Kidney (tissue), 14 donors: ENCODE results near the gene FAM136A. TPM values are rescaled to one million over a fixed set of nuclear protein-coding genes. Genes with fewer than 3 reads are reported as not detected.

Experiments
- DNase-seq, 5 donors: peaks; one replicate each; pipeline ENCODE4 v3.0.0-alpha.2; 2013 to 2020
- FAIRE-seq: peaks from 2 replicates; lab custom pipeline; 2012; peaks lifted over from hg19 to GRCh38; lab: Jason Lieb, UNC
- H3K27ac ChIP-seq, 2 donors: one replicate each; pipeline ENCODE4 v1.7.0; 2013; ENCODE audit warnings: low read depth in 2 of 2, low read length in 2 of 2, inconsistent platforms in 1 of 2
- H3K27me3 ChIP-seq: one replicate; pipeline ENCODE4 v1.7.1; 2013; ENCODE audit warnings: low read length, inconsistent platforms; ENCODE audit not compliant: control insufficient read depth, insufficient read depth
- H3K36me3 ChIP-seq, 3 donors: one replicate each; pipeline versions ENCODE4 v1.7.0 to v1.7.1; 2013; ENCODE audit warnings: low read length in 3 of 3, control low read depth in 1 of 3, inconsistent platforms in 1 of 3; ENCODE audit not compliant: insufficient read depth in 3 of 3, control insufficient read depth in 2 of 3
- H3K4me1 ChIP-seq, 3 donors: one replicate each; pipeline versions ENCODE4 v1.7.0 to v1.7.1; 2013; ENCODE audit warnings: low read length in 3 of 3, inconsistent platforms in 1 of 3, low read depth in 1 of 3; ENCODE audit not compliant: control insufficient read depth in 2 of 3, insufficient read depth in 2 of 3
- H3K4me3 ChIP-seq, 3 donors: one replicate each; pipeline versions ENCODE4 v1.7.0 to v1.8.1; 2013; ENCODE audit warnings: low read length in 3 of 3, control low read depth in 1 of 3, inconsistent platforms in 1 of 3
- H3K9ac ChIP-seq, 3 donors: one replicate each; pipeline versions ENCODE4 v1.7.0 to v1.7.1; 2013; ENCODE audit warnings: low read length in 3 of 3, control low read depth in 1 of 3, inconsistent platforms in 1 of 3
- H3K9me3 ChIP-seq, 3 donors: one replicate each; pipeline versions ENCODE4 v1.7.0 to v1.7.1; 2013; ENCODE audit warnings: low read length in 3 of 3, control low read depth in 1 of 3, inconsistent platforms in 1 of 3; ENCODE audit not compliant: control insufficient read depth in 2 of 3, insufficient read depth in 1 of 3
- intact Hi-C: fragments of 100-400 bp; cut with DNase I; formaldehyde crosslinking; loops from one replicate; pipeline ENCODE4 v1.11.1; 2022
- polyA plus RNA-seq: library from polyadenylated mRNA; stranded (reverse); fragments of 350-450 nt; fragmentation: Illumina TruSeq; extraction: RNeasy Lipid Tissue Mini Kit (QIAGEN cat#74804); gene quantifications from one replicate; pipeline ENCODE4 v1.2.3, GENCODE V29; 2014; ENCODE audit warnings: low read depth, low replicate concordance; ENCODE audit not compliant: insufficient read depth
- total RNA-seq: library from RNA; stranded (reverse); fragmentation: NEBNext Ultra II Directional; extraction: Animal tissue kit (Norgen Biotek cat#: 25700); gene quantifications from one replicate; pipeline ENCODE4 v1.2.1, GENCODE V29; 2021
- TF ChIP-seq, protein P1 (sequence below): IDR thresholded peaks from 3 replicates; pipeline ENCODE4 v1.5.1; 2012; ENCODE audit warnings: mild to moderate bottlenecking, moderate library complexity, borderline replicate concordance; ENCODE audit not compliant: insufficient read depth; ENCODE audit errors: extremely low read depth
- donor health status: control.
- donor health status: control.
- donor health status: control.
- donor health status: control.
- donor health status: control.
- donor health status: DM: yes; HTN: yes; CAD: no.
- donor health status: Normal renal cell carcinoma (clear cell type).

FAM136A gene
- total and polyA plus RNA-seq, 2 donors from 2014 or later: 27.0 to 41.9 TPM

GRCh38 chr2:70314640-70315039, 12.8 kb upstream of the FAM136A start:
- H3K36me3 ChIP-seq: no peaks in the 10 kb centered on the region
- no peak for FAIRE-seq
- no peaks in the 10 kb centered on the region for H3K27me3 ChIP-seq

DNA sequence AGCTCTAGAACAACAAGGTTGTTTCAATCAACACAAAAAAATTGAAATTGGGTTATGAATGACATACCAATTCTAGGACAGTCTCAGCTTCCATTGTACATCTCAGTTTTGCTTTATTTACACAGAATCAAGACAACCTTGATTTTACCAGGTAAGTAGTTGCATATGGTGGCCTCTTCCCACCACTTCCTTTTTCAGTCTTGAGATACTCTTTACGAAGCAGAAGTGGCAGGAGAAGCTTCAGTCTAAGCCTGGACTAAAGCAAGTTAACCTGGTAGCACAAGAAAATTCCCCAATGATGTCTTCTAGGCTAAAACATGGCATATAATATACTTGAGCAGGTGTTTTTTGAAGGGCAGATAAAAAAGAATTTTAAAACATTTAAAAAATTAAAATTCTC, 10.7 kb upstream of the FAM136A start:
- no peak for DNase-seq
- Histone ChIP-seq H3K27ac (no peak overlapping the region), H3K9ac (no peak overlapping the region), H3K4me3 (no peak overlapping the region), H3K27me3 (no peaks in the 10 kb centered on the region), H3K9me3 (no peaks in the 10 kb centered on the region), H3K4me1 (no peaks in the 10 kb centered on the region), H3K36me3 (no peaks in the 10 kb centered on the region)
- FAIRE-seq: no peak
- TF ChIP-seq, protein P1, sequence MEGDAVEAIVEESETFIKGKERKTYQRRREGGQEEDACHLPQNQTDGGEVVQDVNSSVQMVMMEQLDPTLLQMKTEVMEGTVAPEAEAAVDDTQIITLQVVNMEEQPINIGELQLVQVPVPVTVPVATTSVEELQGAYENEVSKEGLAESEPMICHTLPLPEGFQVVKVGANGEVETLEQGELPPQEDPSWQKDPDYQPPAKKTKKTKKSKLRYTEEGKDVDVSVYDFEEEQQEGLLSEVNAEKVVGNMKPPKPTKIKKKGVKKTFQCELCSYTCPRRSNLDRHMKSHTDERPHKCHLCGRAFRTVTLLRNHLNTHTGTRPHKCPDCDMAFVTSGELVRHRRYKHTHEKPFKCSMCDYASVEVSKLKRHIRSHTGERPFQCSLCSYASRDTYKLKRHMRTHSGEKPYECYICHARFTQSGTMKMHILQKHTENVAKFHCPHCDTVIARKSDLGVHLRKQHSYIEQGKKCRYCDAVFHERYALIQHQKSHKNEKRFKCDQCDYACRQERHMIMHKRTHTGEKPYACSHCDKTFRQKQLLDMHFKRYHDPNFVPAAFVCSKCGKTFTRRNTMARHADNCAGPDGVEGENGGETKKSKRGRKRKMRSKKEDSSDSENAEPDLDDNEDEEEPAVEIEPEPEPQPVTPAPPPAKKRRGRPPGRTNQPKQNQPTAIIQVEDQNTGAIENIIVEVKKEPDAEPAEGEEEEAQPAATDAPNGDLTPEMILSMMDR: no peak
- intact Hi-C loops: no loop called here

More at GRCh38 chr2:70314640-70315039, 12.8 kb upstream of the FAM136A start:
- intact Hi-C loops: no loop called here
- no peak overlapping the region for H3K27ac ChIP-seq
- H3K9ac ChIP-seq: no peak overlapping the region
- TF ChIP-seq, protein P1: no peak
- no peaks in the 10 kb centered on the region for H3K9me3 ChIP-seq
- H3K4me1 ChIP-seq: no peaks in the 10 kb centered on the region
- no peak overlapping the region for H3K4me3 ChIP-seq
- DNase-seq: no peak

- H3K36me3 ChIP-seq: no peaks in the 10 kb centered on the region
- DNase-seq (no peak), FAIRE-seq (no peak)
- TF ChIP-seq, protein P1: no peak
- H3K4me3 ChIP-seq: no peak overlapping the region
- H3K9me3 ChIP-seq: no peaks in the 10 kb centered on the region
- intact Hi-C loops: no loop called here
- H3K27me3 ChIP-seq: no peaks in the 10 kb centered on the region
- H3K9ac ChIP-seq: no peak overlapping the region
- H3K27ac ChIP-seq: no peak overlapping the region
- no peaks in the 10 kb centered on the region for H3K4me1 ChIP-seq
These were observed 9.0 kb upstream of the FAM136A start for GRCh38 chr2:70310899-70311298.

- Histone ChIP-seq H3K4me1 (peaks cover 0 to 3% (median 0%) of the 10 kb centered on the region in 3 donors), H3K36me3 (no peaks in the 10 kb centered on the region), H3K4me3 (no peak overlapping the region), H3K9ac (no peak overlapping the region), H3K27ac (no peak overlapping the region), H3K9me3 (no peaks in the 10 kb centered on the region), H3K27me3 (no peaks in the 10 kb centered on the region)
- DNase-seq (no peak), FAIRE-seq (no peak)
- TF ChIP-seq, protein P1: no peak
- intact Hi-C loops: no loop called here
These were observed 3.7 kb upstream of the FAM136A start for GRCh38 chr2:70305531-70305930.
